ENCODE results near the gene CDKN1C. TPM values are rescaled to one million over a fixed set of nuclear protein-coding genes. Genes with fewer than 3 reads are reported as not detected.

The CDKN1C gene
- total RNA-seq, 5 donors from 2014 or later (not counting 1 experiment from before 2014, with no cell fraction given) = 2.1 to 7.0 (median 5.3) TPM

DNA sequence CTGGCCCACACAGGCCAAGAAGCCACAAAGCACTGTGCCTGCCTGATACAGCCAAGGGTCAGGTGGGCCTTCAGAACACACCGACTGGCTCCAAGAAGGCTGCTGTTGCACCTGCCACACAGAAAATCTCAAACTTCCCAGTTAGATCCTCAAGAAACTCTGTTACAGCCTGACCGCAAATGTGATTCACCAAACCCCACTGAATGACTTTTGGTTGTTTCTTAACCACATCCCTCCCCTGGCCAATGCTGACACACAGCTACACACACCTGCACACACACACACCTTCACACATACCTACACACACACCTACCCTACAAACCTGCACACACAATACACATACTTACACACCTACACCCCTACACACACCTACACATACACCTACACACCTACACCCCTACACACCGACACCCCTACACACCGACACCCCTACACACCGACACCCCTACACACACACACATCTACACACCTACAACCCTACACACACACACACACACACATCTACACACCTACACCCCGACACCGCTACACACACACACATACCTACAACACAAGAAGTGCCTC, 31.5 kb downstream of the CDKN1C start:
- H3K36me3 ChIP-seq (ENCODE audit: control insufficient read depth in 2 of 2, extremely low read depth in 1 of 2, insufficient read depth in 1 of 2, low read length in 1 of 2) = no peaks in the 10 kb centered on the region
- Mint-ChIP-seq H3K4me1 (no peaks in the 10 kb centered on the region), H3K27ac (no peak overlapping the region), H3K4me3 (no peak overlapping the region), H3K9me3 (no peaks in the 10 kb centered on the region), H3K27me3 (no peaks in the 10 kb centered on the region), H3K36me3 (no peaks in the 10 kb centered on the region)
- WGBS (ENCODE audit: insufficient coverage) = 88% methylated on average over 3 of the region's 7 CpGs
- ATAC-seq (replicated peaks in 1 of 4) (no peak), DNase-seq (no peak)
- ChIA-PET POLR2A (no interaction called here), CTCF (no interaction called here)
- H3K4me3 ChIP-seq (ENCODE audit: control insufficient read depth in 1 of 2, extremely low read depth in 1 of 2, low read length in 1 of 2) = no peak overlapping the region
- H3K9me3 ChIP-seq = no peaks in the 10 kb centered on the region
- no peak overlapping the region for H3K27ac ChIP-seq (ENCODE audit: low read length)
- H3K27me3 ChIP-seq (replicated peaks in 1 of 2; ENCODE audit: control insufficient read depth in 2 of 2, extremely low read depth in 1 of 2, insufficient read depth in 2 of 2, low read length in 1 of 2) = peaks cover 0 to 7% of the 10 kb centered on the region in 2 experiments
- no peaks in the 10 kb centered on the region for H3K4me1 ChIP-seq (ENCODE audit: control insufficient read depth in 1 of 2, extremely low read depth in 1 of 2, insufficient read depth in 2 of 2, low read length in 2 of 2)

DNA sequence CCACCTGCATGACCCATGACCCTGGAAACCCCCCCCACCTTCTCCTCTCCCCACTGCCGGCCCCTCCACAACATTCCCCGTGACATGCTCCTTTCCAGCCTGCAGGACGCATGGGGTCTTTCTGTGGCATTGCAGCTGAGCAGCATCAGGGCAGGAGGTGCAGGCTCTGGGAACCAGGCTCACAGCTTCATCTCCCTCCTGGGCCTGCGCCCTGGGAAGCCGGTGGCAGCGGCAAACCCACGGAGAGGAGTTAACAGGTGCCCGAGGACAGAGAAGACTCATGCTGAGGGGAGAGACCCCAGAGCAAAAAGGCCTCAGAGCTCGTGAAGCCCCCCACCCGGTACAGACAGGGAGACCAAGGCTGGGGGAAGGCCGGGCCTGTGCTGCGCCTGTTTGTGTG, 32.2 kb downstream of the CDKN1C start:
- Mint-ChIP-seq H3K4me1 (no peaks in the 10 kb centered on the region), H3K4me3 (no peak overlapping the region), H3K27ac (no peak overlapping the region), H3K27me3 (no peaks in the 10 kb centered on the region), H3K36me3 (peaks cover 3% of the 10 kb centered on the region), H3K9me3 (no peaks in the 10 kb centered on the region)
- H3K36me3 ChIP-seq (ENCODE audit: control insufficient read depth in 2 of 2, extremely low read depth in 1 of 2, insufficient read depth in 1 of 2, low read length in 1 of 2) = no peaks in the 10 kb centered on the region
- H3K27ac ChIP-seq (ENCODE audit: low read length) = no peak overlapping the region
- no peak overlapping the region for H3K4me3 ChIP-seq (ENCODE audit: control insufficient read depth in 1 of 2, extremely low read depth in 1 of 2, low read length in 1 of 2)
- ATAC-seq (replicated peaks in 1 of 4) (no peak), DNase-seq (no peak)
- WGBS (ENCODE audit: insufficient coverage) = 89% methylated on average over 11 of the region's 12 CpGs
- peaks cover 0 to 4% of the 10 kb centered on the region in 2 experiments for H3K27me3 ChIP-seq (replicated peaks in 1 of 2; ENCODE audit: control insufficient read depth in 2 of 2, extremely low read depth in 1 of 2, insufficient read depth in 2 of 2, low read length in 1 of 2)
- ChIA-PET POLR2A (no interaction called here), CTCF (no interaction called here)
- H3K9me3 ChIP-seq = no peaks in the 10 kb centered on the region
- no peaks in the 10 kb centered on the region for H3K4me1 ChIP-seq (ENCODE audit: control insufficient read depth in 1 of 2, extremely low read depth in 1 of 2, insufficient read depth in 2 of 2, low read length in 2 of 2)

DNA sequence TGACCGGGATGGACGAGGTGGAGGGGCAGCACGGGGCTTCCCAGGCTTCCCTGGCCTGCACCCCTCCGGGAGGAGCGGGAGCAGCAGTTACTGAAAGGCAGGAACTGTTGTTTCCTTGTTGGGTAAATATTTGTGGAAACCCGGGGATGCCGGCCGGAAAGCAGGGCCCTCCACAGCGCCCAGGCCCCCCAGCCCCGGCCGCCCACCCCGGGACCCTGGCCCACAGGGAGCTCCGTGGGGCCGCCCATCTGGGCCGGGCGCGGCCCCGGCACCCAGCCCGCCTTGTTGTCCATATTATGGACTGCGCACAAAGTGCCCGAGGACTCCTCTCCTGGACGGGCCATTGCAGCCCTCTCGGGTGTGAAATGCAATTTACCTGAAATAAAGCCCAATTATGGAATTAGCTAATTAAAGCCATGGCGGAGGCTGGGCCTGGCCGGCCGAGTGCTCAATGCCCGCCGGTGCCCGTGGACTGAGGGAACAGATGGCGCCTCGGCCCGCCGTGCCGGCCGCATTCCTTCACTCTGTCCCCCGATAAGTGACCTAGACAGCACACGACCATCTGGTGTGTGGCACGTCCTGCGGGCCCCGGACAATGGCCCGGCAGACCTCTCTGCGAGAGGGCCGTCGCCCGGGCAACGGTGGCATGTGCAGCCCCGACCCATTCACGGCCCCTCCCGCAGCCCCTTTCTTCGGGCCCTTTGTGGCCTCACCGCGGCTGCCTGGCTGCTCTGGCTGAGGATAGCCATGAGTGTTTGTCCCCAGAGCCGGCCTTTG, 35.4 kb downstream of the CDKN1C start:
- H3K4me3 Mint-ChIP-seq = no peak overlapping the region
- ChIA-PET CTCF (no interaction called here), POLR2A (no interaction called here)
- no peaks in the 10 kb centered on the region for H3K27me3 Mint-ChIP-seq
- Histone ChIP-seq H3K4me1 (ENCODE audit: control insufficient read depth in 1 of 2, extremely low read depth in 1 of 2, insufficient read depth in 2 of 2, low read length in 2 of 2) (no peaks in the 10 kb centered on the region), H3K9me3 (no peaks in the 10 kb centered on the region), H3K4me3 (ENCODE audit: control insufficient read depth in 1 of 2, extremely low read depth in 1 of 2, low read length in 1 of 2) (no peak overlapping the region), H3K27ac (ENCODE audit: low read length) (no peak overlapping the region), H3K36me3 (ENCODE audit: control insufficient read depth in 2 of 2, extremely low read depth in 1 of 2, insufficient read depth in 1 of 2, low read length in 1 of 2) (no peaks in the 10 kb centered on the region), H3K27me3 (replicated peaks in 1 of 2; ENCODE audit: control insufficient read depth in 2 of 2, extremely low read depth in 1 of 2, insufficient read depth in 2 of 2, low read length in 1 of 2) (no peaks in the 10 kb centered on the region)
- 90% methylated on average over 48 of the region's 53 CpGs for WGBS (ENCODE audit: insufficient coverage)
- no peaks in the 10 kb centered on the region for H3K4me1 Mint-ChIP-seq
- H3K27ac Mint-ChIP-seq = no peak overlapping the region
- no peak for ATAC-seq (replicated peaks in 1 of 4)
- peaks cover 3% of the 10 kb centered on the region for H3K36me3 Mint-ChIP-seq
- no peaks in the 10 kb centered on the region for H3K9me3 Mint-ChIP-seq
- DNase-seq = no peak

DNA sequence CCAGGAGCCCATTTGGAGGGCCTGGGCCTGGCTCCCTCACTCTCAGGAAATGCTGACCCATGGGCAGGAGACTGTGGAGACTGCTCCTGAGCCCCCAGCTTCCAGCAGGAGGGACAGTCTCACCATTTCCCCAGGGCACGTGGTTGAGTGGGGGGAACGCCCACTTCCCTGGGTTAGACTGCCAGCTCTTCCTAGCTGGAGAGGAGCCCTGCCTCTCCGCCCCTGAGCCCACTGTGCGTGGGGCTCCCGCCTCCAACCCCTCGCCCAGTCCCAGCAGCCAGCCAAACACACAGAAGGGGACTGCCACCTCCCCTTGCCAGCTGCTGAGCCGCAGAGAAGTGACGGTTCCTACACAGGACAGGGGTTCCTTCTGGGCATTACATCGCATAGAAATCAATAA, 37.1 kb downstream of the CDKN1C start:
- no peak for DNase-seq
- Histone ChIP-seq H3K9me3 (no peaks in the 10 kb centered on the region), H3K36me3 (ENCODE audit: control insufficient read depth in 2 of 2, extremely low read depth in 1 of 2, insufficient read depth in 1 of 2, low read length in 1 of 2) (no peaks in the 10 kb centered on the region), H3K27ac (ENCODE audit: low read length) (no peak overlapping the region), H3K27me3 (replicated peaks in 1 of 2; ENCODE audit: control insufficient read depth in 2 of 2, extremely low read depth in 1 of 2, insufficient read depth in 2 of 2, low read length in 1 of 2) (no peaks in the 10 kb centered on the region), H3K4me1 (ENCODE audit: control insufficient read depth in 1 of 2, extremely low read depth in 1 of 2, insufficient read depth in 2 of 2, low read length in 2 of 2) (no peaks in the 10 kb centered on the region), H3K4me3 (ENCODE audit: control insufficient read depth in 1 of 2, extremely low read depth in 1 of 2, low read length in 1 of 2) (no peak overlapping the region)
- H3K4me3 Mint-ChIP-seq = no peak overlapping the region
- no peaks in the 10 kb centered on the region for H3K9me3 Mint-ChIP-seq
- POLR2A ChIA-PET = no interaction called here
- 100% methylated on average over 5 of the region's 9 CpGs for WGBS (ENCODE audit: insufficient coverage)
- CTCF ChIA-PET = no interaction called here
- no peak for ATAC-seq (replicated peaks in 1 of 4)
- no peaks in the 10 kb centered on the region for H3K27me3 Mint-ChIP-seq
- peaks cover 3% of the 10 kb centered on the region for H3K36me3 Mint-ChIP-seq
- H3K27ac Mint-ChIP-seq = no peak overlapping the region
- peaks cover 0 to 3% (median 0%) of the 10 kb centered on the region in 3 donors for H3K4me1 Mint-ChIP-seq

DNA sequence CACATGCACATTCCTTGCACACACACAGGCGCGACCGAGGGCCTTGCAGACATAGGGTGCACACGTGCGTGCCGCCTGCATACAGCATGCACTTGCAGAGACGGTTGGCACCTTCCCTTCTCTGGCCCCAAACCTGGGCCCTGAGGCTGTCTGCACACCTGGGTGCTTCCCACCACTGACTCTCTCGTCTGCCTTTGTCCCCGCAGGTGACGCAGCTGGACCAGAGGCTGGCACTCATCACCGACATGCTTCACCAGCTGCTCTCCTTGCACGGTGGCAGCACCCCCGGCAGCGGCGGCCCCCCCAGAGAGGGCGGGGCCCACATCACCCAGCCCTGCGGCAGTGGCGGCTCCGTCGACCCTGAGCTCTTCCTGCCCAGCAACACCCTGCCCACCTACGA, 38.0 kb downstream of the CDKN1C start:
- no peaks in the 10 kb centered on the region for H3K36me3 ChIP-seq (ENCODE audit: control insufficient read depth in 2 of 2, extremely low read depth in 1 of 2, insufficient read depth in 1 of 2, low read length in 1 of 2)
- H3K4me3 Mint-ChIP-seq = no peak overlapping the region
- CTCF ChIA-PET = no interaction called here
- H3K9me3 ChIP-seq = no peaks in the 10 kb centered on the region
- peaks cover 0 to 7% (median 3%) of the 10 kb centered on the region in 3 donors for H3K4me1 Mint-ChIP-seq
- POLR2A ChIA-PET = no interaction called here
- H3K4me3 ChIP-seq (ENCODE audit: control insufficient read depth in 1 of 2, extremely low read depth in 1 of 2, low read length in 1 of 2) = no peak overlapping the region
- DNase-seq (no peak), ATAC-seq (replicated peaks in 1 of 4) (no peak)
- H3K9me3 Mint-ChIP-seq = no peaks in the 10 kb centered on the region
- no peaks in the 10 kb centered on the region for H3K27me3 ChIP-seq (replicated peaks in 1 of 2; ENCODE audit: control insufficient read depth in 2 of 2, extremely low read depth in 1 of 2, insufficient read depth in 2 of 2, low read length in 1 of 2)
- WGBS (ENCODE audit: insufficient coverage) = 78% methylated on average over 14 of the region's 21 CpGs
- H3K27ac ChIP-seq (ENCODE audit: low read length) = no peak overlapping the region
- no peaks in the 10 kb centered on the region for H3K27me3 Mint-ChIP-seq
- H3K4me1 ChIP-seq (ENCODE audit: control insufficient read depth in 1 of 2, extremely low read depth in 1 of 2, insufficient read depth in 2 of 2, low read length in 2 of 2) = no peaks in the 10 kb centered on the region
- peaks cover 3% of the 10 kb centered on the region for H3K36me3 Mint-ChIP-seq
- no peak overlapping the region for H3K27ac Mint-ChIP-seq

DNA sequence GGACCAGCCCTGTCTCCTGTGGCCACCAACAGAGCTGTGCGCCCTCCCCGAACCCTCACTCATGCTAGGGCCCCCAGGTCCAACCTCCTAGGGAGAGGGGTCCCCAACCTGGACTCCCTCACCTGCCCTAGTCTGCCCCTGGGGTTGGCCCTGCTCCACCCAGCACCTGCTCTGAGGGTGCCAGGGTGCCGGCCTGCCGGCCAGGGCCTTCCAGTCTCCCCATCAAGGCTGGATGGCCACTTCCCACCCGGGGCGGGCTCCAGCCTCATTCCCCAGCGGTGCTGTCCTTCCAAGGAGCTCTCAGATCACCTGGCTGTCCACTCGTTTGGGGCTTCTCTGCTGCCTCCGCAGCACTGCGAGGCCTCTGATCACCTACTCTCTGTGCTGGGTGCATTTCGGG, 39.1 kb downstream of the CDKN1C start:
- no peak for ATAC-seq (replicated peaks in 1 of 4)
- no peak for DNase-seq
- POLR2A ChIA-PET = interaction anchor here in 1 of 2 donors (0.6 kb wide), 1 partner anchor 11 kb away, joined by 5 read pairs; no protein-coding TSS in a partner anchor
- Mint-ChIP-seq H3K9me3 (no peaks in the 10 kb centered on the region), H3K27me3 (no peaks in the 10 kb centered on the region), H3K4me3 (no peak overlapping the region), H3K36me3 (peaks cover 3% of the 10 kb centered on the region), H3K27ac (no peak overlapping the region), H3K4me1 (peaks cover 5 to 12% (median 7%) of the 10 kb centered on the region in 3 donors)
- 88% methylated on average over 11 of the region's 11 CpGs for WGBS (ENCODE audit: insufficient coverage)
- H3K27ac ChIP-seq (ENCODE audit: low read length) = no peak overlapping the region
- CTCF ChIA-PET = no interaction called here
- no peaks in the 10 kb centered on the region for H3K4me1 ChIP-seq (ENCODE audit: control insufficient read depth in 1 of 2, extremely low read depth in 1 of 2, insufficient read depth in 2 of 2, low read length in 2 of 2)
- no peaks in the 10 kb centered on the region for H3K36me3 ChIP-seq (ENCODE audit: control insufficient read depth in 2 of 2, extremely low read depth in 1 of 2, insufficient read depth in 1 of 2, low read length in 1 of 2)
- H3K4me3 ChIP-seq (ENCODE audit: control insufficient read depth in 1 of 2, extremely low read depth in 1 of 2, low read length in 1 of 2) = no peak overlapping the region
- H3K9me3 ChIP-seq = no peaks in the 10 kb centered on the region
- H3K27me3 ChIP-seq (replicated peaks in 1 of 2; ENCODE audit: control insufficient read depth in 2 of 2, extremely low read depth in 1 of 2, insufficient read depth in 2 of 2, low read length in 1 of 2) = no peaks in the 10 kb centered on the region
